MM.1S (cell line): ENCODE measurements around the gene ENGASE.

Experiments
- CTCF ChIP-seq: fragments of 300-600 bp; sonication (generic); IDR thresholded peaks from 2 replicates; pipeline ENCODE4 v1.5.1; 2016; ENCODE audit warnings: antibody characterized with exemption, low read length, mixed read lengths
- EZH2phosphoT487 ChIP-seq: fragments of 300-600 bp; sonication (generic); IDR thresholded peaks from 2 replicates; pipeline ENCODE4 v1.6.1; 2018; ENCODE audit warnings: antibody characterized with exemption, low read length

GRCh38 chr17:79090443-79091225, 16.0 kb downstream of the ENGASE start:
- TF ChIP-seq CTCF (peak; percentile 10; the same call in 1 of the 2 replicates), EZH2phosphoT487 (no peak)
